ENCODE results near the gene ZNF565.
"Not testable (repeated sequence)": the region's sequence is repeated elsewhere in the genome, so short reads cannot be mapped to it uniquely, and the experiment has no call there.

Gene ZNF565

DNA sequence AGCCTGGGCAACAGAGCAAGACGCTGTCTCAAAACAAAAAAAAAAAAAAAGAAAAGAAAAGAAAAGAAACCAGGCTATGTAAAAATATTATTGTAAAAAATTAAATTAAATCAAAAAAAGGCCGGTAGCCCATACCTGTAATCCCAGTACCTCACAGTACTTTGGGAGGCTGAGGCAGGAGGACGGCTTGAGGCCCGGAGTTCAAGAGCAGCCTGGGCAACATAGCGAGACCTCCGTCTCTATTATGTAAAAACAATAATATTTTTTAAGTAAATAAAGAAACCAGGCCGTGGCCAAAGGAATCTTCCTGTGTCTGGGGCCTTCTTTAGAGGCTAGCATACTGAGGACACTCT, 75.4 kb downstream of the ZNF565 start:
- peak overlapping the region; percentile 91 to 98 (median 93); a peak in 21 of 22 replicates for H3K27ac ChIP-seq
- H3K9ac ChIP-seq = peak overlapping the region; percentile 92 to 98 (median 97)
- peaks cover 15 to 42% (median 22%) of the 10 kb centered on the region in 10 experiments for H3K4me1 ChIP-seq

DNA sequence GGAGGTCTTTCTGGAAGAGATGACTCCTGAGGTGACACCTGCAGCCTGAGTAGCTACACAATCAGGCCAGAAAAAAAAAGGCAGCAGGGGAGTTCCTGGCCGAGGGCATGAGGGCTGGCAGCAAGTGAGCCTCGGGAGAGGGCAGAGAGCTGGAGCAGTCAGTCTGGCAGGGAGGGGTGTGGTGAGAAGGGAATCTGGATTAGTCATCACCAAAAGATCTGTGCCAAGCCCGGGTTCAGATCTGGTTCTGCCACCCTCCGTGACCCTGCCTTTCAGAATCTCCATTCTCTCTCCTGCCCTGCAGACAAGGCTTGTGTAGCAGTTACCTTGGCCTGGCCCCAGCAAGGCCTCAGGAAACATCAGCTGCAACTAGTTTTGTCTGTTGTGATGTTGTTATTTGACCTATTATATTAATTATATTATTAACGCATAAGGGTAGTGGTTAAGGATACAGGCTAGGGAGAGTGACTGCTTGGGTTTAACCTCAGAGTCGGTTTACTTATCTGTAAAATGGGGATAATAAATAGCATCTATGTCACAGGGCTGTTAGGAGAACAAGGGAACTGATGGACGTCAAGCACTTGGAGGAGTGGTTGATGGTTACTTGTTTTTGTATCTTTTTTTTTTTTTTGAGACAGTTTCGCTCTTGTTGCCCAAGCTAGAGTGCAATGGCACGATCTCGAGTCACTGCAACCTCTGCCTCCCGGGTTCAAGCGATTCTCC, 77.3 kb downstream of the ZNF565 start:
- Histone ChIP-seq H3K4me2 (peak overlapping the region in 5 of 11 experiments; percentile 1 to 70 (median 45); a peak in 7 of 22 replicates), H3K27ac (no peak overlapping the region), H3K4me3 (no peak overlapping the region), H3K9ac (peak overlapping the region in 3 of 11 experiments; percentile 0 to 10 (median 7); a peak in 2 of 22 replicates), H3K36me3 (peaks cover 4 to 10% (median 8%) of the 10 kb centered on the region in 11 experiments; a peak in 20 of 22 replicates), H3K9me3 (replicated peaks in 1 of 11) (no peaks in the 10 kb centered on the region), H3K27me3 (no peaks in the 10 kb centered on the region), H4K20me1 (peaks cover 10 to 11% (median 10%) of the 10 kb centered on the region in 11 experiments), H3K4me1 (peaks cover 19 to 52% (median 32%) of the 10 kb centered on the region in 10 experiments)
- no peak for TF ChIP-seq Cebpa-rat (IDR thresholded peaks at IDR 0.05)

More for the DNA sequence above, 75.4 kb downstream of the ZNF565 start:
- Histone ChIP-seq H3K27me3 (no peaks in the 10 kb centered on the region), H3K4me2 (peak overlapping the region; percentile 68 to 91 (median 83)), H4K20me1 (peaks cover 14 to 25% (median 22%) of the 10 kb centered on the region in 11 experiments), H3K4me3 (peak overlapping the region; percentile 84 to 99 (median 96)), H3K9me3 (replicated peaks in 1 of 11) (no peaks in the 10 kb centered on the region), H3K36me3 (peaks cover 21 to 28% (median 24%) of the 10 kb centered on the region in 11 experiments)
- TF ChIP-seq Cebpa-rat (IDR thresholded peaks at IDR 0.05) = no peak

DNA sequence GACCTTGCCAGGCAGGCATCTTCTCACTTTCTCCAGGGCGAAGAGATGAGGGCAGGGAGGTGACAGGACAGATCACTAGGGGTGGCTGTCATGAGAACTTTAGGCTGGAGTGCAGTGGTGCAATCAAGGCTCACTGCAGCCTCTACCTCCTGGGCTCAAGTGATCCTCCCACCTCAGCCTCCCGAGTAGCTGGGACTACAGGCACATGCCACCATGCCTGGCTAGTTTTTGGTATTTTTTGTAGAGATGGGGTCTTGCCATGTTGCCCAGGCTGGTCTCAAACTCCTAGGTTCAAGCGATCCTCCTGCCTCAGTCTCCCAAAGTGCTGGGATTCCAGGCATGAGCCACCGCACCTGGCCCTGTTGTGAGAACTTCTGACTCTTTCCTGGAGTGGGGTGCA, 79.6 kb downstream of the ZNF565 start:
- not testable (repeated sequence) for H3K36me3 ChIP-seq; H4K20me1 ChIP-seq; H3K27ac ChIP-seq; H3K4me2 ChIP-seq; H3K4me3 ChIP-seq; H3K27me3 ChIP-seq; H3K9me3 ChIP-seq (replicated peaks in 1 of 11)
- Histone ChIP-seq H3K4me1 (peaks cover 33 to 64% (median 44%) of the 10 kb centered on the region in 10 experiments), H3K9ac (0 out of 22 replicates have a peak overlapping the region, but pooled peaks of 1 of the 11 experiments have one; percentile 26)
